HG02938 (cell line): ENCODE results near the gene RUNX2.

Source experiments
- ATAC-seq: cut with Tn5 transposase; IDR thresholded peaks from one replicate; pipeline ENCODE4 v1.9.1; 2021; ENCODE audit warnings: mild to moderate bottlenecking, moderate library complexity; ENCODE audit not compliant: unreplicated experiment

The RUNX2 gene

DNA sequence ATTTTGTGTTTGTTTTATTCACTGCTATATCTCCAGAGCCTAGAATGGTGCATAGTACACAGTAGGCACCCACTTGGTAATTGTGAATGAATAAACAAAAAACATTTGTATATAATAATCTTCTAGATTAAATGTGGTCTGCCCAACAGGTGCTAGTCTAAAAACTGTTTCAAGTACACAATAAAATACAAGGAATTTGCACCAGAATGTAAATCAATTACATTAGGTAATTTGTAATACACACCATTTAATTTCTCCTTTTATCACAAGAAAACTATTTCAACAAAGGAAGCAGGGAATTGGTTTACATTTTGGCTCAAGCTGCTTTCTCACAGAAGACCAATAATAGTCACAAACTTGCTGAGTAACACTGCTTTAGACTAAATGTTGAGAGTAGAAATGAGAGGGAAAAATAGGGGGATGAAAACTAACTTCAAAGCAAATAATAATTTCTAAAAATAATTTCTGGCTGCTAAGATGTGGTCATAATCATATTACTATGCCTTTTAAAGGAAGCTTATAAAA is 22.1 kb downstream of the RUNX2 start:
- no peak for ATAC-seq

- ATAC-seq: no peak
These were observed 22.9 kb downstream of the RUNX2 start for GRCh38 chr6:45351076-45351475.

DNA sequence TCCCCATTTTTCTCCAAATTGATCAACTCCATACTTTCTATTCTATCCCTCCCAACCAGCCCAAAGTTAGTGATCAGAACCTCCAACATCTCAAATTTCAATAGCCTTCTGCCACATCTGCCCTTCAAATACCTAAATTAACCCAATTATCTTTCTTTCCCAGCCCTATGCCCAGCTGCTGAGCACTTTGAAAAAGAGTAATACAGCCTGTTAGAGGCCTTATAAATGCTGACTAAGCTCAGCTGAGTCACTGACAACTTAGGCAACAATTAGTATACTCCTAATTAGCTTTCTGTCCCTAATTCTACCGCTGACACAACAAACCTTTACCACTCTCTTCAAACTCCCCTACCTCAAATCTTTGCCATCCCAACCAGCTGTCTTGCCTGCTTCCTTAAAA is 23.5 kb downstream of the RUNX2 start:
- ATAC-seq: no peak

DNA sequence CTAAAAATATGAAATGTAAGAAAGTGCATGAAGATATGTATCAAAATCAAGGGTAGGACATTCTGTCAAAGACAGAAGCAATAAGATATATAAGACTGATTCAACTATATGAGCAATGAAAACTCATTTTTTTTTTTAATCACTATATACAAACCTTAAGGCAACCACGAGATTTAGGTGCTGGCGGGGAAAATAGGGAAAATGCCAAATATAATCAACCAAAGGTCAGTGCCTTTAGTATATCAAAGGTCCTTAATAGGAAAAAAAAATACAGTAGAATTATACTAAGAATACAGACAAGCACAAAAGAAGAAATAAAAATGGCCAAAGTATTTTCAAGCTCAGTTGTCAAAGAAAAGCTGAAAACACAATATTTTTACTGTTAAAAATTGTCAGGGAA is 25.5 kb downstream of the RUNX2 start:
- ATAC-seq: no peak

- no peak for ATAC-seq
These were observed 36.3 kb downstream of the RUNX2 start for GRCh38 chr6:45364466-45364865.

GRCh38 chr6:45365036-45365435 is 36.9 kb downstream of the RUNX2 start:
- ATAC-seq: no peak

DNA sequence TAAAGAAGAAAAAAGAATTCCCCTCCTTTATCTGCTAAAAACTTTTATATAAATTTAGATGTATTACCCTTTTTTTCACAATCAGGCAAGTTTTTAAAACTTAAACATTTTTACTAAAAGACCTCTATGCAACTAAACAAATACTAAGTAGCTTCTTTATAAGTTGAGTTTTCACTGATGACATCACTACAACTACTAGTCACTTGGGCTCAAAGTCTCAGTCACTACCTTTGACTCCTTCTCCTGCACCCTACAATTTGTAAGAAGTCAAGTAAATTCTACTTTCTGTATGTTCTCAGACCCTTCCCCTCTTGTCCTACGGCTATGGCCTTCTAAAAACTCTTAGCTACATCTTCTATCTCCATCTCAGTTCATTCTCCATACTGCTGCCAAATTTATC is 38.4 kb downstream of the RUNX2 start:
- no peak for ATAC-seq

DNA sequence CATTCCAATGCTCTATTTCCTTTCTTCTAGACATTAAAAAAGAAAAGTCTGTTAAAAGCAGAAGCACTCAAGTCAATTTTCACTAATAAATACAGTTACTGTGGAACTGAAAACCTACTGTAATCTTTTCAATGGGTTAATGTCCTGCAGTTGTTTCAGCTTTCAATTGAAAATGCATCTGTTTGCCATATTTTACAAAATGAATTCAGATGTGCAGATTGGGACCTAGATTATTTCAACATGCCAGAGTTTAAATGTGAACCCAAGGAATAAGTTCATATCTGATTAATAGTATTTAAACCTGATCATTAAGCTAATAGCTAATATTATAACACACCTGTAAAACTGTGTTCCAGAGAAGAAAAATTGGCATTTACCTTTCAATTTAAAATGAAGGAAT is 39.9 kb downstream of the RUNX2 start:
- no peak for ATAC-seq

DNA sequence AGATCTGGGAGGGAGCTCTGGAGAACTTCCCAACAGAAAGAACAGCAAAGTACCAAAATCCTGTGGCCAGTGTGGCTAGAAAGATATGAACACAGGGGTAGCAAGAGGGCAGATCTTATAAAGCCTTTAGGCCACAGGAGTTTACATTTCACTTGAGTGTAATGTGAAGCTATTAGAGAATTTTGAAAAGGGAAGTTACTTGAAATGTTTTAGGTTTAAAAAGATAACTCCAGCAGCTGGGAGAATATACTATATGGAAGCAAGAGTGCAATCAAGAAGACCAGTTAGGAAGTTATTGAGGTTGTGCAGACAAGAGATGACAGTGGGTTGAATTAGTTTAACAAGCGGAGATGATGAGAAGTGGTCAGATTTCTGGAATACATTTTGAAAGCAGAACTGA is 41.7 kb downstream of the RUNX2 start:
- ATAC-seq: no peak

DNA sequence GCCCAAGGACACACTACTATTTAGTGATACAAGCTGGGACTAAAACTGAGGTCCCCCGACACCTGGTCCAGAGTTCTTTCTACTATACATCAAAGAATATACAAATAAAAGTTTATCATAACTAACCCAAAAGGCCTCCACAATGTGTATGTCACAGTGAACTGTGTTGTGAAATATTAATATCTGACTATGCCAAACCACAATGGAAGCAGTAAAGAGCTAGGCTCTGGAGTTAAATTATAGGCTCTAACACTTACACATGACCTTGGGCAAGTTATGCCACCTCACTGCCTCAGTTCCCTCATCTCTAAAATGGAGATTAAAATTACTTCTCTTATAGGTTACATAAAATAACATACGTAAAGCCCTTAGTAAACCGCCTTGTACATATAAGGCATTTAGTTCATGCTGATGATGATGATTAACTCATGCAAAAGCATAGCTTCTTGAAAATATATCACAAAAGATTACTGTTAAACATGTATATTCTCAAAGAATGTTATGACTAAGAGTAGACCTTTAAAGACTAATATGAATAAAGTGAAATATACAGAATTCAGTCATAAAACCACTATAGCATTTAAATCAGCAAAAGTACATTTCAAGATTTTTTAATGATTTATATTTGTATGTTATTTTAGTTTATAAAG is 43.9 kb downstream of the RUNX2 start:
- no peak for ATAC-seq

GRCh38 chr6:45375449-45375848 is 47.3 kb downstream of the RUNX2 start:
- ATAC-seq: no peak

- ATAC-seq: no peak
These were observed 48.3 kb downstream of the RUNX2 start for GRCh38 chr6:45376310-45377042.

DNA sequence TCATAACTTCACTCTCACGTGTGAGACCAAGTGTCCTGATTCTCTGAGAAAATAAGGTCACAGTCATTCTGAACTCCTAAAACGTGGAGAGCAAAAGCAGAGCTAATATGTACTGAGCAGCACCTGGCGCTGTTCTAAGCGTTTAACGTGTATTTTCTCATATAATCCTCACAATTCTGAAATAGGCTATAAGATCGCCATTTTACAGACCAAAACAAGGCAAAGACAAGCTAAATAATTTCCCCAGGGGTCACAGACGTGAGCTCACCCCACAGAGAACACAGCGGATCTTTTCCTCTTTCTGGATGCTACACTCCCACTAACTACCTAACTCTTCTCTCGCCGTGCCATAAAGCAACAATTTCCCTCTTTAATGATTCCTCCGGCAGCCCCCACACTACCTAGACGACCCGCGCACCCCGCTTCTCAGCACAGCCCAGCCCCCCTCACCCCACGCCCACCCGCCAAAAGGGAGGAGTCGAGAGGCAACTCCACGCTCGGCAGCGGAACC is 49.0 kb downstream of the RUNX2 start:
- ATAC-seq: peak; percentile 8

GRCh38 chr6:45377554-45378333 is 49.6 kb downstream of the RUNX2 start, which contains the start of gene SUPT3H:
SUPT3H (minus strand) TSS chr6:45377934.
- peak; percentile 80 for ATAC-seq

GRCh38 chr6:45378334-45378926 is 50.3 kb downstream of the RUNX2 start:
- peak; percentile 33 for ATAC-seq

DNA sequence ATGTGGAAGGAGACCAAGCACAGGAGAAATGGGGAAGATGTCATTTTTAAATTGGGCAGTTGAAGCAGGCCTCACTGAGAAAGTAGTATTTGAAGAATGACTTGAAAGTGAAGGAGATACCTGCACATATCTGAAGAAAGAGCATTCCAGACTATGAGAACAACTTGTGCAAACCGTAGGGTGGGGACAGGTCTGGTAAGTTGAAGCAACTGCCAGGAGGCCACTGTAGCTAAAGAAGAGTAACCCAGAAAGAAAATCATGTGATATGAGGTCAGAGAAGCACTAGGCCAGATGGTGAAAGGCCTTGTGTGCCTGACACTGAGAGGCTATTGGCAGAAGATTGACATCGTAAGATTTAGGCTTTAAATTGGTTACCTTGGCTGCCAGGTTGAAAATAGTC is 54.3 kb downstream of the RUNX2 start:
- no peak for ATAC-seq

DNA sequence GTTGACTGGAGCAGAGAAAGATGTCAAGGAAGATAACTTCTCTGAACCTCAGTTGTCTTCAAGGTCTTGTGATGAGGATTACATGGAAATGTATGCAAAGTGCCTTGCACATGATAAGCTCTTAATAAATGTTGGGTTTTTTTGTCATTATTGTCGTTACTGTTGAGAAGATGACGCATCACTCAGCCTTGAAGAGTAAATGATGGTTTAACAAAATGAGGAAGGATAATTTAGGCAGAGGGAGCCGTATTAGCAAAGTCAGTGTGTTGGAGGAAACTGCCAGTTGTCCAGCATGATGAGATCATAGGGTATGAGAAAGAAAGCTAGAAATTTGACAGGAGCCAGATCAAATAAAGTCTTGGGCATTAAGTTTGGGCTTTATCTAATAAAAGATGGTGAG is 58.4 kb downstream of the RUNX2 start:
- no peak for ATAC-seq

- no peak for ATAC-seq
These were observed 59.1 kb downstream of the RUNX2 start for GRCh38 chr6:45387236-45387635.

DNA sequence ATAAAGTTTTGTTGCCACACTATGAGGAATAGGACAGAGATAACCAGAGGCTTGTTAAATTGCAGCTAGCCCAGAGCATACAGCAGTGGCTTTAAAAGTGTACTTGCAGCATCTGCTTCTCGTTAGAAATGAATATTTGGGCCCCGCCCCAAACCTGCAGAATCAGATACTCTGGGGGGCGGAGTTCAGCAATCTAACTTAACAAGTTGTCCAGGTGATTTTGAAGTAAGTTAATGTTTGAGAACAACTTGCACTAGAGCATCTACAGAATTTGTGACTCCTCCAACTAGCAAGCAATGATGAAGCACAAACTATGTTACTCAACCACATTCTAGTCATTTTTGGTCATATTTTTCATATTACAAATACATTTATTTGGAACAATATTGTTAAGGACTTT is 60.2 kb downstream of the RUNX2 start:
- ATAC-seq: no peak

- ATAC-seq: no peak
These were observed 66.5 kb downstream of the RUNX2 start for GRCh38 chr6:45394586-45395095.
